Measurements from ENCODE around the gene GRPR.

DNA sequence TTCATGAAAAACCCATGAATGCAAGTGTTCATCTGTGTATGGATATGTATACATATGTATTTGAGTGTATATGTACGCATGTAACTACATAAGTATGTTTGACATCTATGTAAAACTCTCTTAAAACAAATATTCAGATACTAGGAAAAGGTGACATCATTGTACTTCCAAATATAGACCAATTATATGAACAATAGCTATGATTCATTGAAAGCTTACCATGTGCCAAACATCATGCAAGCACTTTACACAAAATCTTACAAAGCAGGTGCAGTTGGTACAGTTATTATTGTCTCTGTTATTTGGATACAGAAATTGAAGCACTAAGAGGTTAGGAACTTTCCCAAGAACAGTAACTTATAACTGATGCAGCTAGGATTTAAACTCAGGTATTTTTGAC lies 65.3 kb downstream of the GRPR start:
- TF ChIP-seq, protein P1, sequence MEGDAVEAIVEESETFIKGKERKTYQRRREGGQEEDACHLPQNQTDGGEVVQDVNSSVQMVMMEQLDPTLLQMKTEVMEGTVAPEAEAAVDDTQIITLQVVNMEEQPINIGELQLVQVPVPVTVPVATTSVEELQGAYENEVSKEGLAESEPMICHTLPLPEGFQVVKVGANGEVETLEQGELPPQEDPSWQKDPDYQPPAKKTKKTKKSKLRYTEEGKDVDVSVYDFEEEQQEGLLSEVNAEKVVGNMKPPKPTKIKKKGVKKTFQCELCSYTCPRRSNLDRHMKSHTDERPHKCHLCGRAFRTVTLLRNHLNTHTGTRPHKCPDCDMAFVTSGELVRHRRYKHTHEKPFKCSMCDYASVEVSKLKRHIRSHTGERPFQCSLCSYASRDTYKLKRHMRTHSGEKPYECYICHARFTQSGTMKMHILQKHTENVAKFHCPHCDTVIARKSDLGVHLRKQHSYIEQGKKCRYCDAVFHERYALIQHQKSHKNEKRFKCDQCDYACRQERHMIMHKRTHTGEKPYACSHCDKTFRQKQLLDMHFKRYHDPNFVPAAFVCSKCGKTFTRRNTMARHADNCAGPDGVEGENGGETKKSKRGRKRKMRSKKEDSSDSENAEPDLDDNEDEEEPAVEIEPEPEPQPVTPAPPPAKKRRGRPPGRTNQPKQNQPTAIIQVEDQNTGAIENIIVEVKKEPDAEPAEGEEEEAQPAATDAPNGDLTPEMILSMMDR (optimal IDR thresholded peaks at IDR 0.05 in 1 of 3, IDR thresholded peaks at IDR 0.05 in 1 of 3, conservative IDR thresholded peaks at IDR 0.05 in 1 of 3; ENCODE audit: extremely low read depth in 1 of 3, insufficient read depth in 2 of 3, low read length in 3 of 3), result no peak
- TF ChIP-seq EZH2 (IDR thresholded peaks at IDR 0.05; ENCODE audit: low read length), result no peak
